ENCODE data around the gene PTBP1. TPM values are rescaled to one million over a fixed set of nuclear protein-coding genes. Genes with fewer than 3 reads are reported as not detected.

PTBP1 gene
- total RNA-seq, 1 experiment from 2014 or later, result 680 TPM

GRCh38 chr19:800360-801029 is 3.2 kb downstream of the PTBP1 start (continued):
- no peak for TF ChIP-seq ZNF219 (CRISPR knock-in tag; IDR thresholded peaks at IDR 0.05; ENCODE audit: borderline replicate concordance)
- TF ChIP-seq USF1 (CRISPR knock-in tag; IDR thresholded peaks at IDR 0.05), result no peak
- TF ChIP-seq ZNF416 (CRISPR knock-in tag; IDR thresholded peaks at IDR 0.05), result no peak
- no peak for TF ChIP-seq ATF1 (CRISPR knock-in tag; IDR thresholded peaks at IDR 0.05)
- TF ChIP-seq AFF4 (CRISPR knock-in tag; IDR thresholded peaks at IDR 0.05; ENCODE audit: borderline replicate concordance), result no peak
- TF ChIP-seq ZNF512 (CRISPR knock-in tag; IDR thresholded peaks at IDR 0.05; ENCODE audit: borderline replicate concordance), result no peak
- no peak for TF ChIP-seq ZNF281 (CRISPR knock-in tag; IDR thresholded peaks at IDR 0.05)
- no peak for TF ChIP-seq ZNF317 (CRISPR knock-in tag; IDR thresholded peaks at IDR 0.05; ENCODE audit: borderline replicate concordance, low read depth)
- no peak for TF ChIP-seq IRF2 (CRISPR knock-in tag; IDR thresholded peaks at IDR 0.05; ENCODE audit: borderline replicate concordance, low read depth)
- no peak for TF ChIP-seq FOXJ3 (CRISPR knock-in tag; IDR thresholded peaks at IDR 0.05; ENCODE audit: borderline replicate concordance)
- no peak for TF ChIP-seq CDX4 (CRISPR knock-in tag; IDR thresholded peaks at IDR 0.05; ENCODE audit: borderline replicate concordance)
- TF ChIP-seq HMGA2 (CRISPR knock-in tag; IDR thresholded peaks at IDR 0.05), result no peak
- no peak for TF ChIP-seq USF2 (CRISPR knock-in tag; IDR thresholded peaks at IDR 0.05)
- TF ChIP-seq ZNF121 (CRISPR knock-in tag; IDR thresholded peaks at IDR 0.05), result no peak
